B cell (primary cell): ENCODE measurements around the gene MAP4K1.

Source experiments
- EZH2 ChIP-seq: IDR thresholded peaks from 2 replicates; pipeline ENCODE4 v1.6.1; 2012; ENCODE audit warnings: borderline replicate concordance, low read depth, mild to moderate bottlenecking, moderate library complexity, low read length; ENCODE audit not compliant: insufficient read depth, poor library complexity, severe bottlenecking
- TF ChIP-seq, protein P1 (sequence below): fragments of 200-600 bp; IDR thresholded peaks from one replicate; pipeline ENCODE4 v1.8.0; 2022; ENCODE audit warnings: antibody characterized with exemption, mild to moderate bottlenecking

DNA sequence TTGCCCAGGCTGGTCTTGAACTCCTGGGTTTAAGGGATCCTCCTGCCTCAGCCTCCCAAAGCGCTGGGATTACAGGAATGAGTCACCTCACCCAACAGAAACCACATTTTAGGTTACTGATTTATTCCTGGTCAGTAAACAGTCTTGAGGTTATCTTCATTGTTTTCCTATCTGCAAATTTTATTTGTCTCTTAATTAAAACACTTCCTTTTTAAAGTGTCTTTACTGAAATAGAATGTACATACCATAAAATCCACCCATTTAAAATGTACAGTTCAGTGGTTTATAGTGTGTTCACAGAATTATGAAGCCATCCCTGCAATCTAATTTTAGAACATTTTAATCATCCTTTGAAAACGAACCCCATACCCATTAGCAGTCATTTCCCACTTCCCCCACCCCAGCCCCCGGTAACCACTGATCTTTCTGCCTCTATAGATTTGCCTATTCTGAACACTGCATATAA, 63.0 kb downstream of the MAP4K1 start:
- TF ChIP-seq, protein P1, sequence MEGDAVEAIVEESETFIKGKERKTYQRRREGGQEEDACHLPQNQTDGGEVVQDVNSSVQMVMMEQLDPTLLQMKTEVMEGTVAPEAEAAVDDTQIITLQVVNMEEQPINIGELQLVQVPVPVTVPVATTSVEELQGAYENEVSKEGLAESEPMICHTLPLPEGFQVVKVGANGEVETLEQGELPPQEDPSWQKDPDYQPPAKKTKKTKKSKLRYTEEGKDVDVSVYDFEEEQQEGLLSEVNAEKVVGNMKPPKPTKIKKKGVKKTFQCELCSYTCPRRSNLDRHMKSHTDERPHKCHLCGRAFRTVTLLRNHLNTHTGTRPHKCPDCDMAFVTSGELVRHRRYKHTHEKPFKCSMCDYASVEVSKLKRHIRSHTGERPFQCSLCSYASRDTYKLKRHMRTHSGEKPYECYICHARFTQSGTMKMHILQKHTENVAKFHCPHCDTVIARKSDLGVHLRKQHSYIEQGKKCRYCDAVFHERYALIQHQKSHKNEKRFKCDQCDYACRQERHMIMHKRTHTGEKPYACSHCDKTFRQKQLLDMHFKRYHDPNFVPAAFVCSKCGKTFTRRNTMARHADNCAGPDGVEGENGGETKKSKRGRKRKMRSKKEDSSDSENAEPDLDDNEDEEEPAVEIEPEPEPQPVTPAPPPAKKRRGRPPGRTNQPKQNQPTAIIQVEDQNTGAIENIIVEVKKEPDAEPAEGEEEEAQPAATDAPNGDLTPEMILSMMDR, result no peak
- TF ChIP-seq EZH2, result no peak
